GM03348 (cell line): Measurements from ENCODE around the gene TNIP3.
"Not testable (repeated sequence)": the region's sequence is repeated elsewhere in the genome, so short reads cannot be mapped to it uniquely, and the experiment has no call there.

Source experiments
- DNase-seq: peaks from one replicate; pipeline ENCODE4 v3.0.0; 2012; ENCODE audit warnings: low spot score

The TNIP3 gene

GRCh38 chr4:121177246-121178137 is 13.4 kb upstream of the TNIP3 start:
- no peak for DNase-seq

- DNase-seq: no peak
These were observed 12.2 kb upstream of the TNIP3 start for GRCh38 chr4:121176082-121176934.

- not testable (repeated sequence) for DNase-seq
These were observed 7.4 kb upstream of the TNIP3 start for GRCh38 chr4:121171477-121171876.

- DNase-seq: no peak
These were observed 4.5 kb upstream of the TNIP3 start for GRCh38 chr4:121168446-121169281.

GRCh38 chr4:121166976-121167375 is 2.9 kb upstream of the TNIP3 start:
- DNase-seq: no peak

- no peak for DNase-seq
These were observed 1.1 kb upstream of the TNIP3 start for GRCh38 chr4:121165206-121165605.

- DNase-seq: peak; percentile 72
These were observed 7.0 kb downstream of the TNIP3 start for GRCh38 chr4:121156822-121157769.

- DNase-seq: peak; percentile 82
These were observed 8.2 kb downstream of the TNIP3 start for GRCh38 chr4:121155893-121156292.

- no peak for DNase-seq
These were observed 10.0 kb downstream of the TNIP3 start for GRCh38 chr4:121154103-121154515.

- DNase-seq: no peak
These were observed 12.2 kb downstream of the TNIP3 start for GRCh38 chr4:121151942-121152341.

- no peak for DNase-seq
These were observed 13.6 kb downstream of the TNIP3 start for GRCh38 chr4:121150486-121150885.

- DNase-seq: no peak
These were observed 14.1 kb downstream of the TNIP3 start for GRCh38 chr4:121150003-121150402.

- no peak for DNase-seq
These were observed 15.5 kb downstream of the TNIP3 start for GRCh38 chr4:121148621-121149020.

- peak; percentile 45 for DNase-seq
These were observed 16.1 kb downstream of the TNIP3 start for GRCh38 chr4:121148000-121148399.

- DNase-seq: no peak
These were observed 17.6 kb downstream of the TNIP3 start for GRCh38 chr4:121146530-121146929.

GRCh38 chr4:121145430-121145829 is 18.7 kb downstream of the TNIP3 start:
- no peak for DNase-seq

- no peak for DNase-seq
These were observed 20.1 kb downstream of the TNIP3 start for GRCh38 chr4:121144021-121144420.

GRCh38 chr4:121143131-121143530 is 21.0 kb downstream of the TNIP3 start:
- DNase-seq: no peak

- peak; percentile 80 for DNase-seq
These were observed 23.2 kb downstream of the TNIP3 start for GRCh38 chr4:121140716-121141460.
